Hepatocyte (in vitro differentiated cells): ENCODE results near the gene CKS1B. TPM values are rescaled to one million over a fixed set of nuclear protein-coding genes. Genes with fewer than 3 reads are reported as not detected.
A peak's percentile ranks its signal among the peaks of the same experiment; 100 is the strongest.

Experiments
- DNase-seq: peaks from one replicate; pipeline ENCODE4 v3.0.0-alpha.2; 2016; ENCODE audit warnings: low spot score
- H2AFZ ChIP-seq: fragments of 200-600 bp; sonication (generic); 2 replicates; pipeline ENCODE4 v1.6.0; 2016; ENCODE audit warnings: antibody characterized with exemption, mild to moderate bottlenecking
- H3K27ac ChIP-seq: fragments of 200-600 bp; sonication (generic); 2 replicates; pipeline ENCODE4 v1.5.1; 2016; ENCODE audit warnings: mild to moderate bottlenecking
- H3K27me3 ChIP-seq: fragments of 200-600 bp; sonication (generic); 2 replicates; pipeline ENCODE4 v1.6.1; 2016
- H3K36me3 ChIP-seq: fragments of 200-600 bp; sonication (generic); replicated peaks from 2 replicates; pipeline ENCODE4 v1.5.1; 2016; ENCODE audit warnings: low read depth; ENCODE audit not compliant: insufficient read depth
- H3K4me1 ChIP-seq: fragments of 200-600 bp; sonication (generic); 2 replicates; pipeline ENCODE4 v1.5.1; 2016; ENCODE audit warnings: mild to moderate bottlenecking, moderate library complexity; ENCODE audit not compliant: insufficient read depth
- H3K4me2 ChIP-seq: fragments of 200-600 bp; sonication (generic); 2 replicates; pipeline ENCODE4 v1.6.0; 2016
- H3K4me3 ChIP-seq: fragments of 200-600 bp; sonication (generic); 2 replicates; pipeline ENCODE4 v1.5.1; 2016; ENCODE audit warnings: mild to moderate bottlenecking
- H3K79me2 ChIP-seq: fragments of 200-600 bp; sonication (generic); 2 replicates; pipeline ENCODE4 v1.6.0; 2017; ENCODE audit warnings: mild to moderate bottlenecking
- H3K9me2 ChIP-seq: fragments of 200-600 bp; sonication (generic); replicated peaks from 2 replicates; pipeline ENCODE4 v1.6.0; 2017; ENCODE audit warnings: mild to moderate bottlenecking; ENCODE audit not compliant: insufficient read depth
- H3K9me3 ChIP-seq: fragments of 200-600 bp; sonication (generic); 2 replicates; pipeline ENCODE4 v1.5.1; 2016; ENCODE audit warnings: low read depth, mild to moderate bottlenecking
- H4K20me1 ChIP-seq: fragments of 200-600 bp; sonication (generic); 2 replicates; pipeline ENCODE4 v1.6.0; 2016; ENCODE audit warnings: mild to moderate bottlenecking; ENCODE audit not compliant: insufficient read depth, poor library complexity, severe bottlenecking
- CTCF ChIP-seq: fragments of 200-600 bp; sonication (generic); IDR thresholded peaks from 2 replicates; pipeline ENCODE4 v1.5.1; 2016; ENCODE audit warnings: antibody characterized with exemption, mild to moderate bottlenecking; ENCODE audit not compliant: poor library complexity
- EZH2 ChIP-seq: fragments of 200-600 bp; sonication (generic); IDR thresholded peaks from 2 replicates; pipeline ENCODE4 v1.6.1; 2016; ENCODE audit warnings: antibody characterized with exemption, mild to moderate bottlenecking, borderline replicate concordance
- EZH2phosphoT487 ChIP-seq: fragments of 200-600 bp; sonication (generic); IDR thresholded peaks from one replicate; pipeline ENCODE4 v1.6.1; 2018; ENCODE audit warnings: antibody characterized with exemption, mild to moderate bottlenecking, low read depth, moderate library complexity; ENCODE audit not compliant: unreplicated experiment, severe bottlenecking
- WGBS: methylation state at CpG from one replicate; pipeline ENCODE4 v1.1.6; 2016; ENCODE audit warnings: low lambda C conversion rate; ENCODE audit errors: missing lambda C conversion rate; 5-methylcytosine and 5-hydroxymethylcytosine counted together
- polyA plus RNA-seq: library from polyadenylated mRNA; unstranded; fragments of >200 nt; fragmentation: Nextera tagmentation; extraction: Ambion mirVana; gene quantifications from 2 replicates; pipeline ENCODE4 v1.2.1, GENCODE V29; 2016
- total RNA-seq: library from RNA; depleted of rRNA; stranded (reverse); fragments of >200 nt; gene quantifications from 2 replicates; pipeline ENCODE4 v1.2.3, GENCODE V29; 2014

CKS1B gene
- total and polyA plus RNA-seq, 2 experiments from 2014 or later, result 40.4 to 91.3 TPM

- no peaks in the 10 kb centered on the region for H3K27me3 ChIP-seq
- H3K79me2 ChIP-seq, result peaks cover 50% of the 10 kb centered on the region
- WGBS, result 34% methylated on average over 5 of the region's 9 CpGs
- H3K27ac ChIP-seq, result peak overlapping the region; percentile 48
- no peak for TF ChIP-seq CTCF
- TF ChIP-seq EZH2phosphoT487, result no peak
- TF ChIP-seq EZH2, result no peak
- peak; percentile 67 for DNase-seq
- no peak overlapping the region for H2AFZ ChIP-seq
- H3K36me3 ChIP-seq, result no peaks in the 10 kb centered on the region
- no peak overlapping the region for H3K4me3 ChIP-seq
- no peaks in the 10 kb centered on the region for H3K9me2 ChIP-seq
- no peaks in the 10 kb centered on the region for H3K9me3 ChIP-seq
- H3K4me1 ChIP-seq, result peaks cover 34% of the 10 kb centered on the region
- peak overlapping the region; percentile 29 for H3K4me2 ChIP-seq
- peaks cover 8% of the 10 kb centered on the region for H4K20me1 ChIP-seq
These were observed 37.6 kb downstream of the CKS1B start for GRCh38 chr1:155012026-155012546.

- H3K9me3 ChIP-seq, result no peaks in the 10 kb centered on the region
- H3K36me3 ChIP-seq, result no peaks in the 10 kb centered on the region
- H3K27me3 ChIP-seq, result no peaks in the 10 kb centered on the region
- H3K4me1 ChIP-seq, result peaks cover 37% of the 10 kb centered on the region
- TF ChIP-seq EZH2phosphoT487 (no peak), EZH2 (no peak), CTCF (no peak)
- WGBS, result 94% methylated on average over 3 of the region's 3 CpGs
- no peak for DNase-seq
- no peaks in the 10 kb centered on the region for H3K9me2 ChIP-seq
- no peak overlapping the region for H3K4me3 ChIP-seq
- H3K27ac ChIP-seq, result no peak overlapping the region
- H3K79me2 ChIP-seq, result peaks cover 41% of the 10 kb centered on the region
- no peak overlapping the region for H2AFZ ChIP-seq
- no peak overlapping the region for H3K4me2 ChIP-seq
- H4K20me1 ChIP-seq, result peaks cover 8% of the 10 kb centered on the region
These were observed 38.5 kb downstream of the CKS1B start for GRCh38 chr1:155012776-155013602.

GRCh38 chr1:155013632-155014031 is 39.2 kb downstream of the CKS1B start:
- Histone ChIP-seq H3K4me2 (no peak overlapping the region), H2AFZ (no peak overlapping the region), H3K79me2 (peaks cover 34% of the 10 kb centered on the region), H3K27me3 (no peaks in the 10 kb centered on the region), H4K20me1 (peaks cover 8% of the 10 kb centered on the region), H3K36me3 (no peaks in the 10 kb centered on the region), H3K27ac (no peak overlapping the region), H3K4me1 (peaks cover 37% of the 10 kb centered on the region), H3K9me2 (no peaks in the 10 kb centered on the region), H3K9me3 (no peaks in the 10 kb centered on the region), H3K4me3 (no peak overlapping the region)
- TF ChIP-seq EZH2, result no peak
- TF ChIP-seq CTCF, result no peak
- no peak for TF ChIP-seq EZH2phosphoT487
- no peak for DNase-seq
- WGBS, result 53% methylated on average over 3 of the region's 8 CpGs
